C4-2B (cell line): ENCODE results near the gene NTN5.

Experiments used
- H3K27ac ChIP-seq: fragments of 450-650 bp; 2 replicates; pipeline ENCODE4 v1.5.1; 2017
- CTCF ChIP-seq: fragments of 450-650 bp; conservative IDR thresholded peaks from 2 replicates; pipeline ENCODE4 v1.5.1; 2017; ENCODE audit warnings: mild to moderate bottlenecking
- ZFX ChIP-seq: fragments of 450-650 bp; IDR thresholded peaks from 2 replicates; pipeline ENCODE4 v1.6.1; 2017

The NTN5 gene

GRCh38 chr19:48616491-48617056 lies 56.2 kb downstream of the NTN5 start:
- peak overlapping the region; percentile 96; the same call in 1 of the 2 replicates for H3K27ac ChIP-seq
- TF ChIP-seq CTCF (no peak), ZFX (no peak)

- TF ChIP-seq ZFX = no peak
- TF ChIP-seq CTCF = no peak
- peak overlapping the region; percentile 8; the same call in 1 of the 2 replicates for H3K27ac ChIP-seq
Measured at GRCh38 chr19:48616041-48616436, 56.8 kb downstream of the NTN5 start.

GRCh38 chr19:48615231-48616040 lies 57.4 kb downstream of the NTN5 start:
- TF ChIP-seq CTCF (no peak), ZFX (no peak)
- H3K27ac ChIP-seq = peak overlapping the region; percentile 8; the same call in 1 of the 2 replicates

- TF ChIP-seq ZFX (no peak), CTCF (no peak)
- H3K27ac ChIP-seq = peak within 1 kb of the TSS; percentile 8; the same call in 1 of the 2 replicates
Measured at GRCh38 chr19:48614436-48615230, 58.2 kb downstream of the NTN5 start, which contains the start of gene FAM83E. TSS of gene FAM83E (minus strand) at chr19:48615076. CDS start at chr19:48613372, 1,704 bp downstream.

GRCh38 chr19:48613852-48614435 lies 58.9 kb downstream of the NTN5 start:
- peak overlapping the region; percentile 3; the same call in 1 of the 2 replicates for H3K27ac ChIP-seq
- TF ChIP-seq CTCF = no peak
- no peak for TF ChIP-seq ZFX

GRCh38 chr19:48613024-48613851 lies 59.6 kb downstream of the NTN5 start:
- TF ChIP-seq ZFX = no peak
- TF ChIP-seq CTCF = no peak
- peak overlapping the region; percentile 3; the same call in 1 of the 2 replicates for H3K27ac ChIP-seq
